ENCODE data around the gene AQP2. TPM values are rescaled to one million over a fixed set of nuclear protein-coding genes. Genes with fewer than 3 reads are reported as not detected.

Gene AQP2
- total and polyA plus RNA-seq, 4 donors = not detected

- DNase-seq = no peak
- peaks cover 0 to 2% (median 0%) of the 10 kb centered on the region in 4 donors for H3K9me3 ChIP-seq (ENCODE audit: control insufficient read depth in 4 of 4, insufficient read depth in 3 of 4, low read length in 3 of 4)
- peaks cover 0 to 21% (median 9%) of the 10 kb centered on the region in 5 donors for H3K4me1 ChIP-seq (ENCODE audit: control insufficient read depth in 5 of 5, insufficient read depth in 5 of 5, low read length in 5 of 5)
- H3K27me3 ChIP-seq (ENCODE audit: control insufficient read depth in 3 of 3, insufficient read depth in 3 of 3, low read length in 2 of 3) = peaks cover 0 to 50% (median 32%) of the 10 kb centered on the region in 3 donors
- 86% methylated on average over 6 of the region's 6 CpGs for WGBS, 2 donors
- H3K36me3 ChIP-seq (ENCODE audit: control insufficient read depth in 4 of 4, insufficient read depth in 4 of 4, low read length in 4 of 4) = no peaks in the 10 kb centered on the region
- H3K9ac ChIP-seq (ENCODE audit: insufficient read depth in 1 of 2, low read length in 2 of 2) = no peak overlapping the region
- ATAC-seq (ENCODE audit: insufficient read depth, low FRiP score) = no peak
- no peak overlapping the region for H3K27ac ChIP-seq (ENCODE audit: low read depth in 1 of 2, low read length in 1 of 2)
- H3K4me3 ChIP-seq = no peak overlapping the region
- no peak for TF ChIP-seq CTCF (IDR thresholded peaks at IDR 0.05; ENCODE audit: control extremely low read depth, extremely low read depth)
These were observed 6.4 kb downstream of the AQP2 start for GRCh38 chr12:49956663-49957569.

GRCh38 chr12:49957570-49957967, 7.0 kb downstream of the AQP2 start:
- Histone ChIP-seq H3K9ac (ENCODE audit: insufficient read depth in 1 of 2, low read length in 2 of 2) (no peak overlapping the region), H3K36me3 (ENCODE audit: control insufficient read depth in 4 of 4, insufficient read depth in 4 of 4, low read length in 4 of 4) (no peaks in the 10 kb centered on the region), H3K27me3 (ENCODE audit: control insufficient read depth in 3 of 3, insufficient read depth in 3 of 3, low read length in 2 of 3) (peaks cover 0 to 50% (median 33%) of the 10 kb centered on the region in 3 donors), H3K27ac (ENCODE audit: low read depth in 1 of 2, low read length in 1 of 2) (no peak overlapping the region), H3K4me3 (no peak overlapping the region), H3K4me1 (ENCODE audit: control insufficient read depth in 5 of 5, insufficient read depth in 5 of 5, low read length in 5 of 5) (peaks cover 0 to 21% (median 9%) of the 10 kb centered on the region in 5 donors), H3K9me3 (ENCODE audit: control insufficient read depth in 4 of 4, insufficient read depth in 3 of 4, low read length in 3 of 4) (peaks cover 0 to 2% (median 0%) of the 10 kb centered on the region in 4 donors)
- ATAC-seq (ENCODE audit: insufficient read depth, low FRiP score) (no peak), DNase-seq (no peak)
- TF ChIP-seq CTCF (IDR thresholded peaks at IDR 0.05; ENCODE audit: control extremely low read depth, extremely low read depth) = no peak

GRCh38 chr12:49959685-49960473, 9.3 kb downstream of the AQP2 start:
- TF ChIP-seq CTCF (IDR thresholded peaks at IDR 0.05; ENCODE audit: control extremely low read depth, extremely low read depth) = no peak
- Histone ChIP-seq H3K4me1 (ENCODE audit: control insufficient read depth in 5 of 5, insufficient read depth in 5 of 5, low read length in 5 of 5) (peaks cover 0 to 21% (median 5%) of the 10 kb centered on the region in 5 donors), H3K4me3 (no peak overlapping the region), H3K36me3 (ENCODE audit: control insufficient read depth in 4 of 4, insufficient read depth in 4 of 4, low read length in 4 of 4) (no peaks in the 10 kb centered on the region), H3K27ac (ENCODE audit: low read depth in 1 of 2, low read length in 1 of 2) (peak overlapping the region in 1 of 2 donors; percentile 61), H3K9ac (ENCODE audit: insufficient read depth in 1 of 2, low read length in 2 of 2) (no peak overlapping the region), H3K27me3 (ENCODE audit: control insufficient read depth in 3 of 3, insufficient read depth in 3 of 3, low read length in 2 of 3) (peaks cover 0 to 42% (median 32%) of the 10 kb centered on the region in 3 donors), H3K9me3 (ENCODE audit: control insufficient read depth in 4 of 4, insufficient read depth in 3 of 4, low read length in 3 of 4) (peaks cover 0 to 2% (median 0%) of the 10 kb centered on the region in 4 donors)
- DNase-seq (peak; percentile 56 to 74 (median 63)), ATAC-seq (ENCODE audit: insufficient read depth, low FRiP score) (peak; percentile 31)
- 16 to 23% methylated on average over 11 of the region's 11 CpGs for WGBS, 2 donors

All from lung (tissue), 12 donors.